PC-3 (cell line): ENCODE data around the gene GFAP. TPM values are rescaled to one million over a fixed set of nuclear protein-coding genes. Genes with fewer than 3 reads are reported as not detected.

Experiments
- ATAC-seq: fragments of 200-7000 bp; cut with Tn5 transposase; 2 replicates; pipeline ENCODE4 v1.9.1; 2020; ENCODE audit warnings: mild to moderate bottlenecking, moderate library complexity
- BruUV-seq: library from RNA; stranded (reverse); fragments of 400-500 nt; replicated peaks from 2 replicates; lab custom pipeline; 2021; lab: Mats Ljungman, UMichigan
- CTCF ChIA-PET: fragments of 300-600 bp; sonication (Branson Sonifier 250); formaldehyde crosslinking; loops from one replicate; lab custom pipeline; 2022; ENCODE audit warnings: antibody characterized with exemption; lab: Charles Lee
- POLR2A ChIA-PET: fragments of 300-600 bp; sonication (Branson Sonifier 250); formaldehyde crosslinking; loops from one replicate; lab custom pipeline; 2022; ENCODE audit warnings: antibody characterized with exemption; ENCODE audit not compliant: unreplicated experiment; lab: Charles Lee
- DNase-seq: peaks from one replicate; pipeline ENCODE4 v3.0.0-alpha.2; 2015
- H2AFZ ChIP-seq: fragments of 300-600 bp; sonication (generic); 2 replicates; pipeline ENCODE4 v1.6.0; 2016; ENCODE audit warnings: antibody characterized with exemption, low read length
- H3F3A ChIP-seq: fragments of 300-600 bp; sonication (generic); one replicate; pipeline ENCODE4 v1.6.0; 2017; ENCODE audit warnings: antibody characterized with exemption, low read length, control low read depth, mild to moderate bottlenecking; ENCODE audit not compliant: unreplicated experiment
- H3K27ac ChIP-seq: fragments of 300-600 bp; sonication (generic); 2 replicates; pipeline ENCODE4 v1.5.1; 2016; ENCODE audit warnings: mild to moderate bottlenecking, low read length
- H3K27me3 ChIP-seq: fragments of 300-600 bp; sonication (generic); 2 replicates; pipeline ENCODE4 v1.6.1; 2016; ENCODE audit warnings: low read length, mixed read lengths
- H3K36me3 ChIP-seq: fragments of 300-600 bp; sonication (generic); 2 replicates; pipeline ENCODE4 v1.6.1; 2016; ENCODE audit warnings: low read depth, mixed run types, low read length, mixed read lengths
- H3K4me1 ChIP-seq: fragments of 300-600 bp; sonication (generic); 2 replicates; pipeline ENCODE4 v1.5.1; 2016; ENCODE audit warnings: low read length; ENCODE audit not compliant: insufficient read depth
- H3K4me2 ChIP-seq: fragments of 300-600 bp; sonication (generic); 2 replicates; pipeline ENCODE4 v1.6.0; 2016; ENCODE audit warnings: low read length
- H3K4me3 ChIP-seq: fragments of 300-600 bp; sonication (generic); 2 replicates; pipeline ENCODE4 v1.5.1; 2016; ENCODE audit warnings: mild to moderate bottlenecking, low read length, mixed read lengths
- H3K79me2 ChIP-seq: fragments of 300-600 bp; sonication (generic); 2 replicates; pipeline ENCODE4 v1.6.1; 2017; ENCODE audit warnings: low read length, mixed read lengths
- H3K9ac ChIP-seq: fragments of 300-600 bp; sonication (generic); 2 replicates; pipeline ENCODE4 v1.6.0; 2016; ENCODE audit warnings: mild to moderate bottlenecking, low read length
- H3K9me2 ChIP-seq: fragments of 300-600 bp; sonication (generic); replicated peaks from 2 replicates; pipeline ENCODE4 v1.6.1; 2016; ENCODE audit warnings: mixed run types, low read length, mixed read lengths
- H3K9me3 ChIP-seq: fragments of 300-600 bp; sonication (generic); 2 replicates; pipeline ENCODE4 v1.6.1; 2016; ENCODE audit warnings: low read length, mixed read lengths
- H4K20me1 ChIP-seq: fragments of 300-600 bp; sonication (generic); 2 replicates; pipeline ENCODE4 v1.6.1; 2016; ENCODE audit warnings: low read length, mixed read lengths
- CTCF ChIP-seq: fragments of 300-600 bp; sonication (generic); conservative IDR thresholded peaks from 2 replicates; pipeline ENCODE4 v1.5.1; 2017; ENCODE audit warnings: antibody characterized with exemption, low read depth, mild to moderate bottlenecking, low read length
- EZH2 ChIP-seq: fragments of 300-600 bp; sonication (generic); IDR thresholded peaks from one replicate; pipeline ENCODE4 v1.6.1; 2017; ENCODE audit warnings: antibody characterized with exemption, mild to moderate bottlenecking, low read length; ENCODE audit not compliant: unreplicated experiment
- EZH2phosphoT487 ChIP-seq: fragments of 300-600 bp; sonication (generic); IDR thresholded peaks from 2 replicates; pipeline ENCODE4 v1.6.1; 2018; ENCODE audit warnings: mild to moderate bottlenecking, antibody characterized with exemption, low read length, borderline replicate concordance
- intact Hi-C: fragments of 100-400 bp; cut with micrococcal nuclease; formaldehyde crosslinking; loops from 2 replicates; pipeline ENCODE4 v1.9.0; 2023
- total RNA-seq: library from RNA; depleted of rRNA; stranded (reverse); fragments of >200 nt; gene quantifications from 2 replicates; pipeline ENCODE4 v1.2.3, GENCODE V29; 2014

Gene GFAP
- total RNA-seq, 1 experiment from 2014 or later = 0.29 TPM

GRCh38 chr17:44919885-44920564 lies 4.7 kb upstream of the GFAP start:
- CTCF ChIA-PET = interaction anchor here (0.6 to 2.7 kb wide), 11 partner anchors 10 to 179 kb away, joined by 3 to 45 read pairs (median 5); partner anchors contain the start of gene EFTUD2
- Histone ChIP-seq H3K4me1 (peaks cover 24% of the 10 kb centered on the region), H3K9me2 (no peaks in the 10 kb centered on the region), H3K79me2 (no peaks in the 10 kb centered on the region), H3K4me2 (peak overlapping the region; percentile 49; the same call in 1 of the 2 replicates), H3K27ac (no peak overlapping the region), H3F3A (peaks cover 7% of the 10 kb centered on the region), H2AFZ (peak overlapping the region; percentile 78), H3K27me3 (no peaks in the 10 kb centered on the region), H3K9me3 (no peaks in the 10 kb centered on the region), H4K20me1 (no peaks in the 10 kb centered on the region), H3K4me3 (no peak overlapping the region), H3K9ac (no peak overlapping the region), H3K36me3 (no peaks in the 10 kb centered on the region)
- DNase-seq (peak; percentile 93), ATAC-seq (peak; percentile 90)
- POLR2A ChIA-PET = no interaction called here
- no TSS peak for BruUV-seq
- intact Hi-C loops = loop anchor here (1.0 to 5.0 kb wide), 3 partner anchors 57 to 212 kb away; partner anchors contain the start of gene PLCD3
- TF ChIP-seq EZH2 (no peak), CTCF (peak; percentile 98), EZH2phosphoT487 (no peak)

DNA sequence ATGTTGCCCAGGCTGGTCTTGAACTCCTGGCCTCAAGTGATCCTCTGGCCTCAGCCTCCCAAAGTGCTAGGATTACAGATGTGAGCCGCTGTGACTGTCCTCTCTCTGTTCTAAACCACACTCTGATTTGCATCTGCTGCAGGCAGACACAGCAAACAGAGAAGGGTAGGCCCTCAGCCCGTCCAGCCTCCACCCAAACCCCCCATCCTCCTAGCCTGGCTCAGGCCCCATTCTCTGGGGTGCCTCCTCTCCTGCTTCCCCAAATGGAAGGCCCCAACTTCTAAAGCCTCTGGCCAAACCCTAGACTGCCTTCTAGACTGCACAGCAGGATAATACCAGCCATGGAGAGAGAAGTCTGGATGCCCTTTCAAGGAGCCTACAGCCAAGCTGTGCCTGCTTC lies 4.1 kb upstream of the GFAP start:
- no peak for DNase-seq
- Histone ChIP-seq H3K36me3 (no peaks in the 10 kb centered on the region), H2AFZ (peak overlapping the region; percentile 78), H3K27ac (no peak overlapping the region), H3K4me2 (no peak overlapping the region), H3K27me3 (no peaks in the 10 kb centered on the region), H3K79me2 (no peaks in the 10 kb centered on the region), H3K4me1 (peaks cover 24% of the 10 kb centered on the region), H3K4me3 (no peak overlapping the region), H3K9me2 (no peaks in the 10 kb centered on the region), H3K9me3 (no peaks in the 10 kb centered on the region), H3F3A (peaks cover 7% of the 10 kb centered on the region), H3K9ac (no peak overlapping the region), H4K20me1 (no peaks in the 10 kb centered on the region)
- ATAC-seq = no peak
- ChIA-PET POLR2A (no interaction called here), CTCF (interaction anchor here (0.7 to 2.7 kb wide), 5 partner anchors 18 to 101 kb away, joined by 3 to 45 read pairs (median 4); no protein-coding TSS in a partner anchor)
- BruUV-seq = no TSS peak
- TF ChIP-seq CTCF (no peak), EZH2phosphoT487 (no peak), EZH2 (no peak)
- intact Hi-C loops = no loop called here

GRCh38 chr17:44918006-44918405 lies 2.7 kb upstream of the GFAP start:
- ATAC-seq = no peak
- no peak overlapping the region for H3K27ac ChIP-seq

More at GRCh38 chr17:44918006-44918405, 2.7 kb upstream of the GFAP start:
- no peak overlapping the region for H3K9ac ChIP-seq
- H3K4me2 ChIP-seq = no peak overlapping the region
- no peak overlapping the region for H3K4me3 ChIP-seq
- H3K36me3 ChIP-seq = no peaks in the 10 kb centered on the region
- H3K79me2 ChIP-seq = no peaks in the 10 kb centered on the region
- intact Hi-C loops = no loop called here
- ChIA-PET POLR2A (interaction anchor here (0.5 kb wide), 1 partner anchor 29 kb away, joined by 8 read pairs; no protein-coding TSS in a partner anchor), CTCF (interaction anchor here (0.6 to 1.1 kb wide), 4 partner anchors 16 to 219 kb away, joined by 3 to 4 read pairs (median 3); no protein-coding TSS in a partner anchor)
- H3K9me2 ChIP-seq = no peaks in the 10 kb centered on the region
- TF ChIP-seq EZH2 = no peak
- TF ChIP-seq EZH2phosphoT487 = no peak
- no TSS peak for BruUV-seq
- no peaks in the 10 kb centered on the region for H3K27me3 ChIP-seq
- H3F3A ChIP-seq = no peaks in the 10 kb centered on the region
- H2AFZ ChIP-seq = no peak overlapping the region
- no peak for DNase-seq
- no peaks in the 10 kb centered on the region for H3K9me3 ChIP-seq
- H4K20me1 ChIP-seq = no peaks in the 10 kb centered on the region
- peaks cover 20% of the 10 kb centered on the region for H3K4me1 ChIP-seq
